Body of pancreas (tissue), 4 donors: ENCODE results near the gene TMEM178B. TPM values are rescaled to one million over a fixed set of nuclear protein-coding genes. Genes with fewer than 3 reads are reported as not detected.
"Not testable (repeated sequence)": the region's sequence is repeated elsewhere in the genome, so short reads cannot be mapped to it uniquely, and the experiment has no call there.

Experiments used
- ATAC-seq: fragments of 150-250 bp; one replicate; pipeline ENCODE4 v1.9.1; 2016
- DNase-seq, 4 donors: peaks; one replicate each; pipeline ENCODE4 v3.0.0-alpha.2; 2019
- H3K27ac ChIP-seq, 4 donors: fragments of 200-600 bp; sonication (generic); 1 replicate in 3 of 4; 2 replicates in 1 of 4; pipeline versions ENCODE4 v1.5.1 to v1.6.1; 2016 to 2019; ENCODE audit warnings: mild to moderate bottlenecking in 1 of 4, mixed read lengths in 1 of 4, moderate library complexity in 1 of 4
- H3K27me3 ChIP-seq, 2 donors: fragments of 200-600 bp; sonication (generic); one replicate each; pipeline ENCODE4 v1.6.0; 2016; ENCODE audit warnings: mild to moderate bottlenecking in 1 of 2
- H3K36me3 ChIP-seq, 2 donors: fragments of 200-600 bp; sonication (generic); replicated peaks in 1 of 2; 2 replicates each; pipeline ENCODE4 v1.5.1; 2016; ENCODE audit warnings: low read depth in 2 of 2; ENCODE audit not compliant: insufficient read depth in 1 of 2
- H3K4me1 ChIP-seq: fragments of 200-600 bp; sonication (generic); one replicate; pipeline ENCODE4 v1.6.0; 2016
- H3K4me3 ChIP-seq, 2 donors: fragments of 200-600 bp; sonication (generic); 1 replicate in 1 of 2; 2 replicates in 1 of 2; pipeline ENCODE4 v1.5.1; 2016 to 2019
- H3K9me3 ChIP-seq, 3 donors: fragments of 200-600 bp; sonication (generic); 1 replicate in 2 of 3; 2 replicates in 1 of 3; pipeline ENCODE4 v1.5.1; 2016
- CTCF ChIP-seq, 7 experiments: fragments of 450-650 bp in 4 of 7; fragments of 200-600 bp in 3 of 7; sonication (generic) in 3 of 7; IDR thresholded peaks; one replicate each; pipeline ENCODE4 v1.5.1; 2016 to 2019; ENCODE audit warnings: antibody characterized with exemption in 7 of 7
- POLR2A ChIP-seq, 3 donors: fragments of 450-650 bp; IDR thresholded peaks; one replicate each; pipeline ENCODE4 v1.6.1; 2016; ENCODE audit warnings: antibody characterized with exemption in 3 of 3, mild to moderate bottlenecking in 2 of 3
- WGBS, 2 donors: methylation state at CpG; one replicate each; pipeline ENCODE4 v1.1.5; 2017; 5-methylcytosine and 5-hydroxymethylcytosine counted together
- intact Hi-C: fragments of 100-400 bp; cut with DNase I; formaldehyde crosslinking; loops from one replicate; pipeline ENCODE4 v1.15.1; 2023
- total RNA-seq, 2 donors: library from RNA; depleted of rRNA; stranded (reverse); fragments of >200 nt; gene quantifications; one replicate each; pipeline ENCODE4 v1.1.0, GENCODE V29; 2016

Gene TMEM178B
- total RNA-seq, 2 donors from 2014 or later, result 1.0 to 11.9 TPM

GRCh38 chr7:141074162-141074991 is 513 bp downstream of the TMEM178B start:
- DNase-seq (peak in 3 of 4 donors; percentile 23 to 46 (median 29)), ATAC-seq (peak; percentile 36)
- Histone ChIP-seq H3K27ac (no peak overlapping the region), H3K36me3 (no peaks in the 10 kb centered on the region), H3K4me1 (peaks cover 39% of the 10 kb centered on the region), H3K9me3 (no peaks in the 10 kb centered on the region), H3K27me3 (peaks cover 0 to 13% of the 10 kb centered on the region in 2 donors), H3K4me3 (peak overlapping the region; percentile 10 to 47)
- TF ChIP-seq CTCF (IDR thresholded peaks at IDR 0.05) (no peak), POLR2A (IDR thresholded peaks at IDR 0.05) (peak in 2 of 3 donors; percentile 25 to 32)
- WGBS, 2 donors, result 2 to 18% methylated on average over 8 to 75 of the region's 75 CpGs
- intact Hi-C loops, result no loop called here

- no peak overlapping the region for H3K27ac ChIP-seq
- H3K27me3 ChIP-seq, result peaks cover 0 to 13% of the 10 kb centered on the region in 2 donors
Observed at GRCh38 chr7:141074997-141075396, 1.1 kb downstream of the TMEM178B start.

GRCh38 chr7:141076377-141076776 is 2.5 kb downstream of the TMEM178B start:
- H3K4me1 ChIP-seq, result peaks cover 34% of the 10 kb centered on the region
- ATAC-seq (no peak), DNase-seq (peak in 1 of 4 donors; percentile 9)
- H3K9me3 ChIP-seq, result no peaks in the 10 kb centered on the region
- peaks cover 0 to 9% of the 10 kb centered on the region in 2 donors for H3K27me3 ChIP-seq
- no peak overlapping the region for H3K27ac ChIP-seq
- no peak overlapping the region for H3K4me3 ChIP-seq
- TF ChIP-seq CTCF (IDR thresholded peaks at IDR 0.05), result no peak
- TF ChIP-seq POLR2A (IDR thresholded peaks at IDR 0.05), result no peak
- WGBS, 2 donors, result 49 to 66% methylated on average over 3 of the region's 3 CpGs
- H3K36me3 ChIP-seq, result no peaks in the 10 kb centered on the region
- intact Hi-C loops, result no loop called here

More at GRCh38 chr7:141074997-141075396, 1.1 kb downstream of the TMEM178B start:
- ATAC-seq (no peak), DNase-seq (no peak)
- intact Hi-C loops, result no loop called here
- H3K36me3 ChIP-seq, result no peaks in the 10 kb centered on the region
- no peak overlapping the region for H3K4me3 ChIP-seq
- WGBS, 2 donors, result 32 to 39% methylated on average over 4 of the region's 4 CpGs
- H3K9me3 ChIP-seq, result no peaks in the 10 kb centered on the region
- H3K4me1 ChIP-seq, result peaks cover 39% of the 10 kb centered on the region
- TF ChIP-seq POLR2A (IDR thresholded peaks at IDR 0.05) (no peak), CTCF (IDR thresholded peaks at IDR 0.05) (no peak)

GRCh38 chr7:141079219-141079618 is 5.4 kb downstream of the TMEM178B start:
- H3K9me3 ChIP-seq, result no peaks in the 10 kb centered on the region
- no peak for TF ChIP-seq POLR2A (IDR thresholded peaks at IDR 0.05)
- TF ChIP-seq CTCF (IDR thresholded peaks at IDR 0.05), result no peak
- H3K27me3 ChIP-seq, result no peaks in the 10 kb centered on the region
- intact Hi-C loops, result no loop called here
- ATAC-seq (no peak), DNase-seq (no peak)
- no peak overlapping the region for H3K27ac ChIP-seq
- H3K4me1 ChIP-seq, result peaks cover 8% of the 10 kb centered on the region
- WGBS, 2 donors, result 76 to 83% methylated on average over 8 of the region's 8 CpGs
- no peaks in the 10 kb centered on the region for H3K36me3 ChIP-seq
- no peak overlapping the region for H3K4me3 ChIP-seq

GRCh38 chr7:141089490-141089889 is 15.6 kb downstream of the TMEM178B start:
- ATAC-seq, H3K27me3 ChIP-seq, H3K4me1 ChIP-seq, DNase-seq, H3K27ac ChIP-seq, H3K4me3 ChIP-seq, H3K36me3 ChIP-seq, intact Hi-C loops, H3K9me3 ChIP-seq: not testable (repeated sequence)
- 100% methylated on average over 1 to 2 of the region's 2 CpGs for WGBS, 2 donors
